HG03103 (cell line): Measurements from ENCODE around the gene YBX2.
A peak's percentile ranks its signal among the peaks of the same experiment; 100 is the strongest.

ENCODE experiments used
- ATAC-seq: cut with Tn5 transposase; IDR thresholded peaks from one replicate; pipeline ENCODE4 v1.9.1; 2021; ENCODE audit warnings: low read depth; ENCODE audit not compliant: unreplicated experiment

YBX2 gene

DNA sequence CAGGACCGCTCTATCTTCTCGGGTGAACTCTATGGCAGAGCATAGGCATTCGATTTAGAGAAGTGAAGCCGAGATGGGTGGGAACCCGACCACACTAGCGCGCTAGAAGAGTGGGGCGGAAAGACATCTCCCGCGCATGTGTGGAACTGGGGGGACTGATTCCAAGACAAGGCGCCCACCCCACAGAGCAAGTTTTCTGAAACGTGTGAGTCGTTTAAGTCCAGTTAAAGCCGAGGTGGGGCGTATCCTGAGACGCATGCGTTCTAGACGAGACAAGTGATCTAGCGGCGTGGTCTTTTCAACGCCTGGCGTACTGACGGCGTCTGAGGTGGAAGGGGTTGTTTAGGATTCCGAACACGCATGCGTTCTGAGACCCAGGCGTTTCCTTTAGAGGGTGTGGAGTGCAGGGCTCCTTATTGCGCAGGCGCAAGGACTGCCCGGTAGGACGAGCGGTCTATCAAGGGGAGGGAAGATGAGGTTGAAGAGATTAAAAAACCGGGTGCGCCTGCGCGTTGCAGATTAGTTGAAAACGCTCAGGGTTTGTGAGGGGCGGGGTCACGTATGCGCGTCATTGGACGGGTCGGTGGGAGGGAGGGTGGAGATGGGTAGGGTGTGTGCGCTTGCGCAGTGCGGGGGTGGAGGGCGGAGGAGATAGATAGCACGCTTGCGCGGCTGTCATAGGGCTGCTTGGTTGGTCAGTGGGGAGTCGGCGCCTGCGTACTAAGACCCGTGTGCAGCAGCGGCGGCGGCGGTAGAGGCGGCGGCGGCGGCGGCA, 12.7 kb upstream of the YBX2 start, which contains the start of gene EIF5A:
Gene EIF5A, plus strand, starts transcription at position 718 of the 775 bp plus-strand sequence. CDS start 2,008 bp downstream, outside the sequence.
- ATAC-seq, result peak; percentile 47

DNA sequence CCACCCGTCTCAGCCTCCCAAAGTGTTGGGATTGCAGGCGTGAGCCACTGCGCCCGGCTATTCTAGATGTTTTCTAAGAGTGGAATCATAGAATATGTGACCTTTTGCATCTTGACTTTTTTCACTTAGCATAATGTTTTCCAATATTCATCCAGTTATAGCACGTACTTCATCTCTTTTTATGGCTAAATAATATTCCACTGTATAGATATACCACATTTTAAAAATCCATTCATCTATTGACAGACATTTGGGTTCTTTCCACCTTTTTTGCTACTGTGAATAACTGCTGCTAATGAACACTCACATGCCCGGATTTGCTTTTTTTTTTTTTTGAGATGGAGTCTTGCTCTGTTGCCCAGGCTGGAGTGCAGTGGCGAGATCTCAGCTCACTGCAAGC, 9.7 kb upstream of the YBX2 start:
- ATAC-seq, result no peak

DNA sequence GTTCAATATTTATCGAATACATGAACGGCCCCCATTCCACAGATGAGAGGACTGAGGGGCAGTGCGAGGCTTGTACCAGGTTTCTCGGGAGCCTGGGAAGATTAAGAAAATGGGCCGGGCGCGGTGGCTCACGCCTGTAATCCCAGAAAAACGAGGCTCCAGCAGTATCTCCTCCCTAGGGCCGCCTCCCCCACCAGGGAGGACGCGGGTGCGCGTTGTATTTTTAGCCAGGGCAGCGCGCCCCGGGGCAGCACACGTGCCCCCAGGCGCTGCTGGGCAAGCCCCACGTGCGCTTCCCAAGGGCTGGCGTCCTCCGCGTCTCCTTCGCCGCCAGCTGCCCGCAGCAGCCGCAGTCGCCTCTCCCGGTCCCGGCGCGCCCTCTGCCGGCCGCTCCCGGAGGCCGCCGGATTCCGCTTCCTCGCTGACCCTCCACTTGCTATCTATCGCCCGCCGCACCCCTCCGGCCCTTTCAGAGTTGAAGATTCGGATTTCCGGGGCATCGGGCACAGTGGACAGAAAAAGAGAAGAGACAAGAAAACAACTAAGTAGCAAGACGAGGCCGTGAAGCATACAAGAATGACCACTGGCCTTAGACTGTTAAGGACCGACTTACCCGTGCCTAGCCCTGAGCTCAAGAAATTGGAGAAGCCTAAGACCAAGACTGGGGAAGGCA, 1.9 kb upstream of the YBX2 start:
- ATAC-seq, result no peak

DNA sequence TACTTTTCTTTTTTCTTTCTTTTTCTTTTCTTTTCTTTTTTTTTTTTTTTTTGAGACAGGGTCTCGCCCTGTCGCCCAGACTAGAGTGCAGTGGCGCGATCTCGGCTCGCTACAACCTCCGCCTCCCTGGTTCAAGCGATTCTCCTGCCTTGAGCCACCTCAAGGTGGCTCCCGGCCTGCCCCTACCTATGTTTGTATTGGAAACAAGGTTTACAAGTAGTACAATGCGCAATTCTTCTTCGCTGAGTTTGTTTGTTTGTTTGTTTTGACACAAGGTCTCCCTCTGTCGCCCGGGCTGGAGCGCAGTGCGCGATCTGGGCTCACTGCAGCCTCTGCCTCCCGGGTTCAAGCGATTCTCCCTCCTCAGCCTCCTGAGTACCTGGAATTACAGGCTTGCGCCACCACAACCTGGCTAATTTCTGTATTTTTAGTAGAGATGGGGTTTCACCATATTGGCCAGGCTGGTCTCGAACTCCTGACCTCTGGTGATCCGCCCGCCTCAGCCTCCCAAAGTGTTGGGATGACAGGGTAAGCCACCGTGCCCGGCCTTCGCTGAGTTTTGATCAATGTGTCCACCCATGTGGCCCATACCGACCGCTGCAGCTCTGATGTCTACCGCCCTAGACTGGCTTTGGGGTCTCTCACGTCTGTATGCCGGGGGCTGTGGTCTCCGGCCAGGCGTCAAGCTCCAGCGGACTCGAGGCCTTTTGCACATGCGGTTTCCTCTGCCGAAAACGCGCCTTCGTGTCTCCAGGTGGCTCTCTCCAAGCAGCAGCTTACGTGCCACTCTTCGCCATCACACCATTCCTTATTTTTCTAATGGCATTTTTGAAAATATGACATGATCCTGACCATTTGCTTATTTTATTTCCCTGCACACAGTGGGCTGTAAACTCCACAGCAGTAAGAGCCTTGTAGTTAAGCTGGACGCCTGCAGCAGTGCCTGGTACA, 1.1 kb upstream of the YBX2 start:
- ATAC-seq, result no peak

DNA sequence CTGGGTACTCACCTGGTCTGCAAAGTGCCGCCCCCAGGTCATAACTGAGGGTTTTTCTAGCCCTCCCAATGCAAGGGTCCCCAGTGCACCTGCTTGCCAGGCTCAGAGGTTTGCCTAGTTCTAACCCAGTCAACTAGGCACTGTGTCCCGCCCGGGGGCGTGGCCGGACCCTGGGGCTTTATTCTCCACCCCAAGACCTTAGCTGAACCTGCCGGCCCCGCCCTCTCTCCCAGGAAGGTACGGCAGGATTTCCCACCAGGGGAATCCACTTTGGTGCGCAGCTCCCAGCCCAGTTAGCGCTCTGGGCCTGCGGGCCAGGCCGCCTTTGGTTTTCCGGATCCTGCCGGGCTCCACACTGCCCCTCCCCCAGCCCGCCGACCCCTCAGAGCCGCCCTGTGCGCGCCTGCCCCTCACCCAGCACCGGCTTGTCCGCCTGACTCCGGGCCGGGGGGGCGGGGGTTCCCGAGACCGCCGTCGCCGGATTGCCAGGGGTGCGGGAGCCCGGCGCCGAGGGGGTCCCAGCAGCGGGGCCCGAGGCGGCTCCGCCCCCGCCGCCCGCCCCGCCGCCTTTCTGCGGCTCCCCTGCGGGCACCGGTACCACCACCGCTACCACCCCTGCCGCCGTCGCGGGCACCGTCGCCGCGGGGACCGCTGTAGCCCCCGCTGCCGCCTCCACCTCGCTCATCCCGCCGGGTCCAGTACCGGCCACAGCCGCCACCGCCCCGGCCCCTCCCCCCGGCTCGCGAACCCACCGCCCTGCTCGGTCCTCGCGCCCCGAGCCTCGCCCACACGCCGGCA, 424 bp downstream of the YBX2 start:
- no peak for ATAC-seq

DNA sequence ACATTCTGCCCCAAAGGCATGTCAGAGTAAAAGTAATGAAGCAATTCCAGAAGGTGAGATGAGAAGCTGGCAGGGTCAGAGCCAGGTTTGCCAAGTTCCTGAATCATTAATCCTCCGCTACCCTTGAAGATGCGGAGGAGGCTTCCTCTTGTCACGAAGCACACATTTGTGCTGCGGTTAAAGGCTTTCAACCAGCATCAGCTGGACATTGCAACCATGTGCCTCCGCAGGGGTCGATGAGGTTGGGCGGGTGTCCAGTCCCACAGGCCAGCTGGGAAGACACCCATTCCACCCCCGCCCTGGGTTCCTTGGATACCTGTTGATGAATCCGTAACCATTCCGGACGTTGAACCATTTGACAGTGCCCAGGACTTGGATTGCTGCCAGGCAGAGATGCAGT, 1.3 kb downstream of the YBX2 start:
- ATAC-seq, result no peak

DNA sequence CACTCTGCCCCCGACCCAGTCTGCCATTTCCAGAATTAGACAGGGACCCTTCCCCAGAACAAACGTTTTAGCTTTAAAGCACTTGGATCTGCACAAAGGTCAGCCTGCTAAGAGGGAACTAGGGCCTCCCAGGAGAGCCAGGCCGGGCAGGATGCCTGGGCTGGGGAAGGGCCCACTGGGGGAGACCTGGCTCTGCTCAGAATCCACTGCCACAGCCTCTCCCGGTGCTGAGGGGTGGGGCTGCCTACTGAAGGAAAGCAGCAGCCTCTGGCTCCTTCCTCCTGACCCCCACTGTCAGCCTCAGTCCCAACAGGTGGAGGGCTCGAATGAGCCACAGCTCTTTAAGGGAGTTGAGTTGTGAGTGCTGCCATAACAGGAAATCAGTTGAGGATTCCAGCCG, 1.7 kb downstream of the YBX2 start:
- no peak for ATAC-seq

DNA sequence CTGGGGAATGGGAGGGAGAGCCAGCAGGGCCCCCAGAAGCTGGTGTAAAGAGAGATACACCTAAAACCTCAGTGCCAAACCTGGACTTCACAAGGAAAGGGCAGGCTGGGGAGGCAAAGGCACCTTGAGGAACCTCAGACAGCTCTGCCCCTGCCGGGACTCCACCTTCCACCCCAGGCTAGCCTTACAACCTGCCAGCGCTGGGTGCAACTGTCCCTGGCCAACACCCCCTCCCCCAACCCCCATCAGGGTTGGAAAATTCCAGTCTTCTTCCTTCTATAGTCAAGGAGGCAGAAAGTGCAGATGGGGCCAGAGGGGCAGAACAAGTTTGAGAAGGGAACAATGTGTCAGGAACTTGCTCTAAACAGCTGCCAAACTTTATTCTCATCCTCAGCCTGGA, 2.2 kb downstream of the YBX2 start:
- ATAC-seq, result no peak

DNA sequence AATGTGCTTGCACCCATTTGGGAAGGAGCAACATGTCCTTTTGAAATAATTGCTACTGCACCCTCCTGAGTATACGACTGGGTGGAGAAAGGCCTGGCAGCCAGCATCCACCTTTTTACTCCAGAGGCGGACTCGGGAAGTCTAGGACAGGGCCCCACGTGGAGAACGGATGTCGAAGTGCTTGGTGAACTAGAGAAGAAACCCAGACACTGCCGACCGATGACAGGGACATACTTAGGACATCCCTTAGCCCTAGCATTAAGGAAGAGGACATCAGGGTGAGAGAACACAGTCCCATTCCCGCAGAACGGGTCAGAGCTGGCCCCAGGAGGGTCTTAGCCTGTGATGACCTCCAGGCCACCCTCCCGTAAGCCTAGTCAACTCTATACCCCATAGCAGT, 3.8 kb downstream of the YBX2 start:
- ATAC-seq, result no peak

DNA sequence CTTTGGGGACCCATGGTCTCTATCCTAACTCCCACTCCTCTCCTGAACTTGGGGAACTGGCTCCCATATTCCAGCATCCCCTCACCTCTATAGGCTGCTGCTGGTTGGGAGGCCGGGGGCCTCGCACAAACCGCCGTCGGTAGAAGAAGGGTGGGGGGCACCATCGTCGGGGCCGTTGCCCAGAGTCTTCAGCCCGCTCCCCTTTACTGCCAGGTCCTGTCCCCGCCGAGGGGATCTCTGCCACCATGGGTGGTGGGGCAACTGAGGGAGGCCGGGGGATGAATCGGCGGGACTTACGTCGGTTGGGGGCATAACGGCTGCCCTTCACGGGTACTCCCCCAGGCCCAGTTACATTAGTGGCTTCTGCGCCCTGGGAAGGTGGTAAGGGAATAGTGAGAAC, 4.3 kb downstream of the YBX2 start:
- ATAC-seq, result no peak

DNA sequence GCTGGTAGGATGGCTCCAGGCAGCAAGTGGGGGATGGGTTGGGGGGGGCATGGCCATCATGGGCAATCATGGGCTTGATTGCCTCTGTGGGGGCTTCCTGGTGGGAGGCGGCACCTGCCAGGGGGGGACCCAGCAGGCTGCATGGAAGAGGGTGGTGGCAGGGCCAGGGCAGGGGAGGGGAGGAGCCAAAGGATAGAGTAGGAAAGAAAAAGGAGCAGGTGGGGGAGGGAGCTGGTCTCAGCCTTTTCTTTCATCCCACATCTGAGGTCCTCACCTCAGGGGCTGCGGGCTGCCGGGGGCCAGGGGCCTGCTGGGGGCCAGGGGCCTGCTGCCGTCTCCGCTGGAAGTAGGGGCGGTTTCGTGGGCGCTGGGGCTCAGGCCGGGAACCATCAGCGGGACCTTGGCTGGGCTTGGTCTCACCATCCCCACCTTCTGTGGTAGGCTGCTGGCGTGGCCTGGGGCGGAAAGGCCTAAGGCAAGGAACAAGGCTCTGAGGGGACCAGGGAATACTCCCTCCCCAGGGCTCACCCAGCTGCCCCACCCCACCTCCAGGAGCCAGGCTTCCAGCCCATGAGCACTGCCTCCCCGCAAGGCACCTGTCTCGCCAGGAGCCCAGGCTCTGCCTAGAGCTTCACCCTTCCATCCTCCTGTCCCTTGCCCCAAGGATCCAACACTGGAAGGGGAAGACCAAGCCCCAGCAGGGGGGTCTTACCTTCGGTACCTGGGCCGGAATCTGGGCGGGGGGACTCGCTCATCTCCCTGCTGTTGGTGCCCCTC, 5.0 kb downstream of the YBX2 start:
- ATAC-seq, result no peak

DNA sequence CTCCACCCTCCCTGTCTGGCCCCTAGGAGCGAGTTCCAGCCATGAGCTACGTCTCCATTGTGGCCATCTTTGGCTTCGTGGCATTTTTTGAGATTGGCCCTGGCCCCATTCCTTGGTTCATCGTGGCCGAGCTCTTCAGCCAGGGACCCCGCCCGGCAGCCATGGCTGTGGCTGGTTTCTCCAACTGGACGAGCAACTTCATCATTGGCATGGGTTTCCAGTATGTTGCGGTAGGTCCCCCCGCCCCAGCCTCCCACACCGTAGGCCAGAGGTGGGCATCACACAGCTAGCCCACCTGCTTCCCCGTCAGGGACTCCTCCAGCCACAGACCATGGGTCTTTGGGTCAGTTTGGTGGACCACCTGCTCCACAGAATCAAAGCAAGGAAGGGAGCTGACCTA, 8.8 kb downstream of the YBX2 start:
- ATAC-seq, result no peak

DNA sequence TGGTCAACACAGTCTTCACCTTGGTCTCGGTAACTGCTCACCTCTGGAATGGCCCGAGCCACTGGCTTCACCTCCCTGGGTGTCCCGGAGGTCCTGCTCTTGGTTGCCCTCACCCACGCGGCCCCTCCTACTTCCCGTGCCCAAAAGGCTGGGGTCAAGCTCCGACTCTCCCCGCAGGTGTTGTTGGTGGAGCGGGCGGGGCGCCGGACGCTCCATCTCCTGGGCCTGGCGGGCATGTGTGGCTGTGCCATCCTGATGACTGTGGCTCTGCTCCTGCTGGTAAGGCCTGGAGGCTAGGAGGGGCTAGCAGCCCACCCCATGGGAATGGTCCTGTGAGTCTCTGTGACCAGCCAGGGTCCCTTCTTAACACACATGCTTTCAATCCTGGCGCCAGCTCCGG, 9.5 kb downstream of the YBX2 start:
- no peak for ATAC-seq

DNA sequence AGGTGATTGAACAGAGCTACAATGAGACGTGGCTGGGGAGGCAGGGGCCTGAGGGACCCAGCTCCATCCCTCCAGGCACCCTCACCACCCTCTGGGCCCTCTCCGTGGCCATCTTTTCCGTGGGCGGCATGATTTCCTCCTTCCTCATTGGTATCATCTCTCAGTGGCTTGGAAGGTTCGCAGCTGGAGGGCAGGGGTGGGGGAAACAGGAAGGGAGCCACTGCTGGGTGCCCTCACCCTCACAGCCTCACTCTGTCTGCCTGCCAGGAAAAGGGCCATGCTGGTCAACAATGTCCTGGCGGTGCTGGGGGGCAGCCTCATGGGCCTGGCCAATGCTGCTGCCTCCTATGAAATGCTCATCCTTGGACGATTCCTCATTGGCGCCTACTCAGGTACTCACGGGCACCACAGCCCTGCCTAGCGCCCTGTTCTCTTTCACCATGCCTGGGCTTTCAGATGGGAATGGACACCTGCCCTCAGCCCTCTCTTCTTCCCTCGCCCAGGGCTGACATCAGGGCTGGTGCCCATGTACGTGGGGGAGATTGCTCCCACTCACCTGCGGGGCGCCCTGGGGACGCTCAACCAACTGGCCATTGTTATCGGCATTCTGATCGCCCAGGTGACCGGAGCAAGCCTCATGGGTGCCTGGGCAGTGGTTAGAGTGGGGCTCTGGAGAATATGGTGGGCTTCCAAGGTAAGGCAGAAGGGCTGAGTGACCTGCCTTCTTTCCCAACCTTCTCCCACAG, 10.8 kb downstream of the YBX2 start:
- no peak for ATAC-seq

DNA sequence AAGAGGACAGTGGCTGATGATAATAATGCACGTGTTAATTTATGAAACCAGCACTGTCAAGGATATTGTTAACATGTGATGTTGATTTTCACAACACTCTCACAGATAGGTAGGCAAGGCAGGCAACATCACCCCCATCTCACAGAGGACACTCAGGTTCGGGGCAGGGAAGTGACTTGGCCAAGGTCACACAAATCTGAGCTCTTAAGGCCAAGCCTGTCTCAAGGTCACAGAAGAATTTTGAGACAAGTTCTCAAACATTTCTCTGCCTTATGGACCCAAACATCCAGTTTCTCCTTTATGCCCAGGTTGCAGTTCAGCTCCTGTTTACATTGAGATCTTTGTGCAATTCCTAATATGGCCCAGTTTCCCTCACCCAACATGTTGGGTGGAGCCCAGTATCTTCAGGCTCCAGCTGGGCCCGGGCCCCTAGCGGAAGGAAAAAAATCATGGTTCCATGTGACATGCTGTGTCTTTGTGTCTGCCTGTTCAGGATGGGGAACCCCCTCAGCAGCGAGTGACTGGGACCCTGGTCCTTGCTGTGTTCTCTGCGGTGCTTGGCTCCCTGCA, 11.6 kb downstream of the YBX2 start:
- ATAC-seq, result no peak

DNA sequence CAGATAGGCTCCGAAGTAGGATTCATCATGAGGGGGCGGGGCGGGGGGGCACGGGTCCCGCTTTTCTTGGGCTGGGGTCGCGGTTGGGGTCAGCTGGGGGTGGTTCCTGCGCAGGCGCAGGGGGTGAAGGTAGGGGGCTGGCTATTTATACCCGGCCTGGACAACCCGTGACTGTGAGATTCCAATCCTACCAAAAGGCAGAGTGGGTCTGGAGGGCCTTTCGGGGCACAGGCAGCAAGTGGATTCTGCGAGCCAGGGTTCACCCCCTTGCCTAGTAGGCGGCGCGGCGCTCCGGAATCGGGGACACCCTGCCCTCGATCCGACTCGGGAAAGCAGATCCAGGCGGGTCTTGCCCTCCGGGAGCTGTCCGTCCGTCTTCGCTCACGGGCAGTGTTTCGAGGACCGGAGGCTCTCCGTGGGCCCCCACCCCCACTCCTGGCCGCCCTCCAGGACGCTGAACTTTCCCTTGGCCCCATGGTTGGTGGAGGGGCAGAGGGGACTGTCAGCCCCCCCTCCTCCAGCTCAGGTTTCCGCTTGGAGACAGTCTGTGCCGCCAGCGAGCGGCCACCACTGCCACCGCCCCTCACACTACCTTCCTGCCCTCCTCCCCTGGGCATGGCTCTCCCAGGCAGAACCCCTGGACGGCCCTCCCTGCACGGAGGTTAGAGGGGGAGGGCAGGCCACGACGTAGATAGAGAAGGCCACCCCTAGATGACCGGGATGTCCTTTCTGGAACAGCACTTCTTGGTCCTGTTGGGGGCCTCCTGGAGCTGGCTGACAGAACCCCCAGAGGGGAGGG, 12.3 kb downstream of the YBX2 start:
- ATAC-seq, result no peak

DNA sequence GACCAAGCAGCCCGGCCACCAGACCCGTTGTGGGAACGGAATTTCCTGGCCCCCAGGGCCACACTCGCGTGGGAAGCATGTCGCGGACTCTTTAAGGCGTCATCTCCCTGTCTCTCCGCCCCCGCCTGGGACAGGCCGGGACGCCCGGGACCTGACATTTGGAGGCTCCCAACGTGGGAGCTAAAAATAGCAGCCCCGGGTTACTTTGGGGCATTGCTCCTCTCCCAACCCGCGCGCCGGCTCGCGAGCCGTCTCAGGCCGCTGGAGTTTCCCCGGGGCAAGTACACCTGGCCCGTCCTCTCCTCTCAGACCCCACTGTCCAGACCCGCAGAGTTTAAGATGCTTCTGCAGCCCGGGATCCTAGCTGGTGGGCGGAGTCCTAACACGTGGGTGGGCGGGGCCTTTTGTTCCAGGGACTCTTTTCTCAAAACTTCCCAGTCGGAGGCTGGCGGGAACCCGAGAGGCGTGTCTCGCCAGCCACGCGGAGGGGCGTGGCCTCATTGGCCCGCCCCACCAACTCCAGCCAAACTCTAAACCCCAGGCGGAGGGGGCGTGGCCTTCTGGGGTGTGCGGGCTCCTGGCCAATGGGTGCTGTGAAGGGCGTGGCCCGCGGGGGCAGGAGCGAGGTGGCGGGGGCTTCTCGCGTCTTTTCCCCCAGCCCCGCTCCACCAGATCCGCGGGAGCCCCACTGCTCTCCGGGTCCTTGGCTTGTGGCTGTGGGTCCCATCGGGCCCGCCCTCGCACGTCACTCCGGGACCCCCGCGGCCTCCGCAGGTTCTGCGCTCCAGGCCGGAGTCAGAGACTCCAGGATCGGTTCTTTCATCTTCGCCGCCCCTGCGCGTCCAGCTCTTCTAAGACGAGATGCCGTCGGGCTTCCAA, 13.1 kb downstream of the YBX2 start, which contains the start of gene SLC2A4:
Gene SLC2A4, plus strand, starts transcription at position 645 of the 879 bp plus-strand sequence. Its CDS starts 217 bp downstream, at position 862.
- no peak for ATAC-seq
